Stimulated activated CD4-positive, alpha-beta T cell treated with anti-CD3 and anti-CD28 coated beads, TNF-alpha, amount 100 ng/mL, for 48 hours (primary cell): ENCODE results near the gene WFIKKN2.

ENCODE experiments used
- DNase-seq, 3 donors: peaks; one replicate each; pipeline ENCODE4 v3.0.0-alpha.2; 2020; ENCODE audit warnings: low read depth in 3 of 3

WFIKKN2 gene

DNA sequence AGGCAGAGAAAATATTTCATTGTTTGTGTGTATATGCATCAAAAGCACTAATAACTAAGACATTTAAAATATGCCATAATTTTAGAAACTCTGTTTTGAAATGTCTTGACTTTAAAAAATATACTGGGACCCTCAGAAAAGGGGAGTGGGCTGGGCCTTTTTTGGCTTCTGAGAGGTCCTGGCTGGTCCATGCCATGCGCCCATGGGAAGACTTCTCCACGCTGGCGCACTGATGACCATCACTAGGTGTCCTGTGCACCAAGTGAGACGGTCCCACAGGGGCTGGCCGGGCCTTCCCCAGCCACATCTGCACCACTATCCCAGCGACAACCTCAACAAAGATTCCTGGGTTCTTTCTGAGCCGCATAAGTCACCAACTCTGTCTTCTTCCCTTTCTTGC lies 27.0 kb upstream of the WFIKKN2 start:
- no peak for DNase-seq

DNA sequence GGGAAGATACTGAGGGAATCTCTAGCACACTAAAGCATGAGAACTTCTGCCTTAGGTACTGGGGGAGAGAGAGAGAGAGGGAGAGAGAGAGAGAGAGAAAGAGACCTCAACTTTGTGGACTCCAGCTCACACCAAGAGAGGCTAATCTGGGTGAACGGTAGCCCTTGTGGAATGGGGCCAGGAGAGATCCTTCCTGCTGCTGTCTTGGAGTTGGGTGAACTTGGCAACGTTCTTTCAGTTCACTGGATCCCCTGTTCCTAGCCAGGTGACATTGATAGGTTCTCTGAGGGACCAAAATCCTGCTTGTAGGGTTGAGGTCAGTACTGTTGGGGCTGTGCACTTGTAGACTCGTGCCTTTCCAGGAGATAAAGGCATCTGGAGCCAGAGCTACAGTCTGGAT lies 26.5 kb upstream of the WFIKKN2 start:
- DNase-seq: no peak

- DNase-seq: no peak
Observed at GRCh38 chr17:50813583-50813982, 21.8 kb upstream of the WFIKKN2 start.

DNA sequence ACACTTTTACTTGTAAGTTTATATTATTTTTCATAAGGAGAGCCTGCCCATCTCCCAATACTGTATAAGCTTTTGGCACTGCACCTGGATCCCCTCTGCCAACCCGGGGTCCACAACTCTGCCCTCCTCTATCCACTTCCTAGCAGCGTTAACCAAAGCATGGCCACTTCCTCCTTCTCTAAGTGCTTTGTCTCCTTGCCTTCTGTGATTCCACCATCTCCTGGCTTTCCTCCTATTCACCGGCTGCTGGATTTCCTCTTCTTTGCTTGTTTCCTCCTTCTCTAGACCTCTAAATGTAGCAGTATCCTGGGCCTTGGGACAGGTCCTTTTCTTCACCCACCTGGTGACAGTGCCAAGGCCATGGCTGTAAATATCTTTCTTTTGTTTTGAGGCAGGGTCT lies 20.0 kb upstream of the WFIKKN2 start:
- no peak for DNase-seq

GRCh38 chr17:50816271-50816670 lies 19.1 kb upstream of the WFIKKN2 start:
- DNase-seq: no peak

DNA sequence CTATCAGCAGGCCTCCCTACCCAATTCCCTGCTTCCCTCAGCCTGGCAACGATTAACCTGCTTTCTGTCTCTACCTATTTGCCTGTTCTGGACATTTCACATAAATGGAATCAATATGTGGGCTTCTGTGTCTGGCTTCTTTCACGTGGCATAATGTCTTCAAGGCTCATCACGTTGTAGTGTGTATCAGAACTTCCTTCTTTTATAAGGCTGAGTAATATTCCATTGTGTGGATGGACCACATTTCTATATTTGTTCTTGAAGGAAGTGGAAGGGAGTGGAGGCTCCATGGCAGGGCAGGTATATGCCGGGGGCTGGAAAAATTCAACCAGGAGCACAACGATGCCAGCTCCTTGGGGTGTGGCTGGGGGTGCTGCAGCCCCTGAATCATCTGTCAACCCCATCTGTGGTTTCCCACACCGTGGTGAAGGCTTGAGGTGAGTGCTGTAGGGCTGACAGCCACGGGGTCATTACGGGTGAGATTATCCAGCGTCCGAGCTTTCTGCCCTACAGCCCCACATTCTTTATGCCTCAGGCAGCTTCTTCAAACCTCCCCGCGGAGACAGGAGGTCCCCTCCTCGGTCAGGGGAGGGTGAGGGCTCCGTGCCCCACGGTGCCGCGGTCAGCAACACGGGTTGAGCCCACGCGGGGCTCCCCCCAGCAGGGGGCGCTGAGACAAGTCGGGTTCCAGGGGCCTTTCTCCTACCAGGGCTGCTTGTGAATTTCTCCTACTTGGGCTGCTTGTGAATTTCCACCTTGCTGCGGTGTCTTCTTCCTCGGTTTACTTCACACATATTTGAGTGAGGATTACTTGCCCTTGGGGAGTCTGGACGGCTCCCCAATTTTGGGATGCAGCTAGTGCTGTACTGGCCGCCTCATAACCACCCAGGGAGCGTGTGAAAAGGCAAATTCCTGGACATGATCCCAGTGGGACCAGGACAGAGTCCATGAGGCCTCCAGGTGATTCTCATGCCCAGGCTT lies 18.3 kb upstream of the WFIKKN2 start:
- DNase-seq: peak; percentile 10 to 61 (median 35)

GRCh38 chr17:50817838-50818237 lies 17.5 kb upstream of the WFIKKN2 start:
- DNase-seq: no peak

- no peak for DNase-seq
Observed at GRCh38 chr17:50818261-50818660, 17.1 kb upstream of the WFIKKN2 start.

DNA sequence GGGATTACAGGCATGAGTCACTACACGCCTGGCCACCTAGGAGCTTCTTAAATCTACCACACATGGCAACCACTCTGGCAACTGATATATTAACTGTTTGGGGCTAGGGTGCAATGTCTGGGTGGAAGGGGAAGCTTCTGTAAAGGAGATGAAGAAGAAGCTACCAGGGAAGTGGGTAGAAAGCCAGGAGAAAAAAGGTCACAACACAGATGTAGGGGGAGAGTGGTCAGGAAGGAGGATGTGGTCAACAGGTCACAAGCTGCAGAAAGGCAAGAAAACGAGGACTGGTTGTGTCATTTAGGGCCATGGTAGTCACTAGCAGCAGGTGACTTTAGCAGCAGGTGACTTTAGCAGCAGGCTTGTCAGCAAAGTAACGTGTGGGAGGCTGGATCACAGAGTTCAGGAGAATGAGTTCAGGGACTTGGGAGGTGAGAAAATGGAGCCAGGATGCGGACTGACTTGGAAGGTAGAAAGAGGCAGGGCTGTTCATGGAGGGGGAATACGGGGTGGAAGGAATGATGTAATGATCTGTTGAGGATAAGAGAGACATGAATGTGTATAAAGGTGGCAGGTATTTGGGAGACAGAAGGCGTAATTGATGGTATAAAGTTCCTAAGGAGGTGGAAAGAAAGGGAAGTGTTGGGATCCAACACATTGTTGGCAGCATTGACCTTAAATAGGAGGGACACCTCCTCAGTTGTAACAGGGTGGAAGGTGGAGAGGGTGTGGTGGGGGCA lies 16.3 kb upstream of the WFIKKN2 start:
- no peak for DNase-seq

DNA sequence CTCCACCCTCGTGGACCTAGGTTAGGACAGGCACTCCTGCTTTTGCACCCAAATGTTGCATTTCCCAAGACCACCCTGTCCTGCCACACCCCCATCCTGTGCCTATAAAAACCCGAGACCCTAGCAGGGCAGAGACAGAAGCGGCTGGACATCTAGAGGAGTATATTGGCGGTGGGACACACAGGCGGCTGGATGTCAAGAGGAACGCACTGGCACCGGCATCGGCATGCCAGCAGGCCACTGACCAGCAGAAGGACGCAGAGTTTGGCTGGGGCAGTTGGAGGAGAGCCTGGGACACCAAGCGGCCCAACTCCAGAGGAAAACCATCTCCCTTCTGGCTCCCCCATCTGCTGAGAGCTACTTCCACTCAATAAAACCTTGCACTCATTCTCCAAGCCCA lies 14.7 kb upstream of the WFIKKN2 start:
- no peak for DNase-seq

GRCh38 chr17:50822550-50822949 lies 12.8 kb upstream of the WFIKKN2 start:
- no peak for DNase-seq

DNA sequence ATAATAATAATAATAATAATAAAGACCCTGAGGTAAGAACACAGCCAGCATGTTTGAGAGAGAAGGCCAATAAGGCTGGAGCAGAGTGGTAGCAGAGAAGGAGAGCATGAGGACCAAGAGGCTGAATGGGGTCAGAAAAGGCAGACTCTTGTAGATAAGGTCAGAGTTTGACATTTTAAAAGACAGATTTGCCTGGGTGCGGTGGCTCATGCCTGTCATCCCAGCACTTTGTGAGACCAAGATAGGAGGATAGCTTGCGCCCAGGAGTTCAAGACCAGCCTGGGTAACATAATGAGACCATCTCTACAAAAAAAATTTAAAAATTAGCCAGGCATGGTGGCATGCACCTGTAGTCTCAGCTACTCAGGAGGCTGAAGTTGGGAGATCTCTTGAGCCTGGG lies 11.0 kb upstream of the WFIKKN2 start:
- no peak for DNase-seq

GRCh38 chr17:50825188-50825587 lies 10.2 kb upstream of the WFIKKN2 start:
- no peak for DNase-seq

DNA sequence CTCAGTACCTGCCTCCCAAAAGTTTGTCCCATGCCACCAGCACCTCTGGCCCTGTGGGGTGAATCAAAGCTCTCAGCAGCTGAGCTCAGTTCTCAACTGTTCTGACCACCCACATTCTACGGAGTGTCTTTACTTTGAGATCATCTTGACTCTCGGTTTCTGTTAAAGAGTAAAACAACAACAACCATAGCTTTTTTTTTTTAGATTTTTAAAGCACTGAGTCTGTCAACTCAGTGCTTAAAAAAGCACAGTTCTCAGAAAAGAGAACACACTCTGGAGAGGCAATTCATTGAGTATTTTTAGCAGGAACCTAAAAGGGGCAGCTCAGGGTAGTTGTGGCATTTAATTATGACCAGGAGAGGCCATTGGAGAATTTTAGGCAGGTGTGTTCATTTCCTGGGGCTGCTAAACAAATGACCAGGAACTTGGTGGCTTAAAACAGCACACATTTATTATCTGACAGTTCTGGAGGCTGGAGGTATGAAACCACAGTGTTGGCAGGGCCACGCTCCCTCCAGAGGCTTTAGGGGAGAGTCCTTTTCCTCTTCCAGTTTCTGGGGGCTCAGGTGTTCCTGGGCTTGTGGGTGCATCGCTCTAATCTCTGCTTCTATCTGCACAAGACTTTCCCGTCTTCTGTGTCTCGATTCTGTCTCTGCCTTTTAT lies 6.7 kb upstream of the WFIKKN2 start:
- no peak for DNase-seq

- DNase-seq: no peak
Observed at GRCh38 chr17:50829332-50829731, 6.1 kb upstream of the WFIKKN2 start.

DNA sequence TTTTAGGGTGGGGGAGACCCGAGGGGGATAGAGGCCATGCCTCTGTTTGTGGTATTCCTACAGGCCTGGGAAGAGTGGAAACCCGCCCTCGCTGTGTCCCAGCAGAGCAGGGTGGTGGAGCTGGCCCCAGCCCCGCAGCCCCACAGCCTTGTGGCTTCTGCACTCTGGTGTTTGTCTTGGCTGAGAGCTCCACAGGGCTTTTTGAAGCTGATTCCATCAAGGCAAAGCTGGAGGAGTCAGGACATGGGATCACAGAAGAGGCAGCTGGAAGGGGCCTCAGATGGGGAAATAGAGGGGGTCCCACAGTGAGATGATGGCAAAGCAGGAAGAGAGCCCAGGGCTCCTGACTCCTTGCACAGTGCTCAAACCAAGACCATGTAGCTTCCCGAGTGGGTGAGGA lies 5.0 kb upstream of the WFIKKN2 start:
- DNase-seq: no peak

- DNase-seq: no peak
Observed at GRCh38 chr17:50830994-50831393, 4.4 kb upstream of the WFIKKN2 start.

GRCh38 chr17:50831471-50831928 lies 3.9 kb upstream of the WFIKKN2 start:
- DNase-seq: no peak

DNA sequence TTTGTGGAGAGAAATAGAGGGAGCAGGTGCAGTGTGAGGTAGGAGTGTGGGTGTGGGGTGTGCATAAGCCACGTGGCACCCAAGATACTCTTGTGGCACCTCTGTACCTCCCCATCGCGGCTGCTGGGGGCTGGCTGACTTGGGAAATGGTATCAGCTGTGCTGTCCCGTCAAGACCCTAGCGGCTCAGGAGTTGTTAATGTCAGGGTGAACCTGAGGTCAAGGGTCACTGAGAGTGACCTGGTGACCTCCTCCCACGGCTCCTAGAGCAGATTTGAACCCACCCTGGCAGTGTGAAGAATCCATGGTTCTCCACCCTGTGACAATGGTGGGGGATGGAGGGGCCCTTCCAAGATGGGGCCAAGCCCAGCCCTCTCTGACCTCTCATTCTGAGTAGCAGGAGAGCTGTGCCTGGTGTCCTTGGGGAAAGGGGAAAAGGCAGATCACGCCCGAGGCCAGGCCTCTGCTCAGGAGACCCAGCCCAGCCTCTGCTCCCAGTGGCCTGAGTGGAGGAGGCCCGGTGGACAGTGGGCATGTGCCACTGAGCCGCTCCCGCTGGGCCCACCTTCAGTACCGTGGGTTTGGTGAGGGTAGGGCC lies 3.0 kb upstream of the WFIKKN2 start:
- no peak for DNase-seq

GRCh38 chr17:50832864-50833381 lies 2.5 kb upstream of the WFIKKN2 start:
- no peak for DNase-seq

DNA sequence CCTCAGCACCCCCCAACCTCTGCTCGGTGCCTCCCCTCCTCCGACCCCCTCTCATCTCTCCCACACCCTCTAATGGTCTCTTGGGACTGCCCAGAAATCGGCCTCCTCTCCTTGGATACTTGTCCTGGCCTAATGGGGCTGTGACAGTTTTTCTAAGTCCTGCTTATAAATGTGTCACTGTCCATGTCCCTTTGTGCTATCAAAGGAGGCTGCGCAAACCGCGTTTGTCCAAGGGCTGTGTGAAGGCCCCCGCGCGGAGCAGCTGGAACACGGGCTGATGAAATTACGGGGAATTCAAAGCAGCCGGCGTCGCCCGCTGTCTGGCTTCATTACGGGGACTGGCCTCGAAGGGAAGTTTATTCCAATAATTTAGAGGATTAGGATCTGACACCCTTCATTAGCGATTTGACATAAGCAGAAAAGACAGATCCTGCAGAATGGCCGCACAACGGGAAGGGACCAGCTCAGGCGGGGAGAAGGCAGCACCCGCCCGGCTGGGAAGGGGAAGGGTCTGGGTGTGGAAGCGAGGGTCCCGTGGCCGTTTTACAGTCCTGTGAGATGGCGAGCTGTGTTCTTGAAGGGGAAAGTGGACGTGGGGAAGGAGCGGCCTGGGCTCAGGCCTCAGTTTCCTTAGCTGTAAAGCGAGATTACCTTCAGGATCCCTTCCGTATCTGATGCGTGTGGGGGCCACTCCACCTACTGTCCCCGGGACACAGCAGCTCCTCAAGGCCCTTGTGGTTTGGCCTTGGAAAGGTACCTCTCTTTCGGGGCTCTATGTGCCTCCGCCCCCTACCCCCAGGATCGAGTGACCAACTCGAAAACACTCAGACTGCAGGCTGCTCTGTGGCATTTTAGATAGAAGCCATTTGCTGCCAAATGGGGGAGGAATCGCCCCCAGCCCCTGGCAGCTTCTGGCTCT lies 1.6 kb upstream of the WFIKKN2 start:
- no peak for DNase-seq
